ENCODE results near the gene CAPN14. TPM values are rescaled to one million over a fixed set of nuclear protein-coding genes. Genes with fewer than 3 reads are reported as not detected.

Gene CAPN14
- total RNA-seq, 1 donor = under 0.01 TPM

DNA sequence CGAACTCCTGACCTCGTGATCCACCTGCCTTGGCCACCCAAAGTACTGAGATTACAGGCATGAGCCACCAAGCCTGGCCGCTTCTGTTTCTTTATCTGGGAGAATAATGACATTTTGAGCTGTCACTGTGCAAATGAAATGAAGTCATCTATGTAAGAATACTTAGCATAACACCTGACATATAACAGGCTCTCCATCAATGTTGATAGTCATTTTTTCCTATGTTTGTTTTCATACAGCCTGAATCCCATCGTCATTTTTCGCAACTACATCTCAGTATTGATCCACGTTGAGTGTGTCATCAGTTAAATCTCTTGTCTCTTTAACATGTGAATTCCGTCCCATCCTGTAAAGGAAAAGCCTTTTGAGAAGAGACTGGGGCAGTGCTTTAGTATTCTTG lies 6.4 kb upstream of the CAPN14 start:
- TF ChIP-seq, protein P1, sequence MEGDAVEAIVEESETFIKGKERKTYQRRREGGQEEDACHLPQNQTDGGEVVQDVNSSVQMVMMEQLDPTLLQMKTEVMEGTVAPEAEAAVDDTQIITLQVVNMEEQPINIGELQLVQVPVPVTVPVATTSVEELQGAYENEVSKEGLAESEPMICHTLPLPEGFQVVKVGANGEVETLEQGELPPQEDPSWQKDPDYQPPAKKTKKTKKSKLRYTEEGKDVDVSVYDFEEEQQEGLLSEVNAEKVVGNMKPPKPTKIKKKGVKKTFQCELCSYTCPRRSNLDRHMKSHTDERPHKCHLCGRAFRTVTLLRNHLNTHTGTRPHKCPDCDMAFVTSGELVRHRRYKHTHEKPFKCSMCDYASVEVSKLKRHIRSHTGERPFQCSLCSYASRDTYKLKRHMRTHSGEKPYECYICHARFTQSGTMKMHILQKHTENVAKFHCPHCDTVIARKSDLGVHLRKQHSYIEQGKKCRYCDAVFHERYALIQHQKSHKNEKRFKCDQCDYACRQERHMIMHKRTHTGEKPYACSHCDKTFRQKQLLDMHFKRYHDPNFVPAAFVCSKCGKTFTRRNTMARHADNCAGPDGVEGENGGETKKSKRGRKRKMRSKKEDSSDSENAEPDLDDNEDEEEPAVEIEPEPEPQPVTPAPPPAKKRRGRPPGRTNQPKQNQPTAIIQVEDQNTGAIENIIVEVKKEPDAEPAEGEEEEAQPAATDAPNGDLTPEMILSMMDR (IDR thresholded peaks at IDR 0.05; ENCODE audit: insufficient read depth, low read depth, low read length) = no peak
- no peak overlapping the region for H3K4me3 ChIP-seq (ENCODE audit: low read depth, low read length)
- DNase-seq (ENCODE audit: low read depth) = no peak

DNA sequence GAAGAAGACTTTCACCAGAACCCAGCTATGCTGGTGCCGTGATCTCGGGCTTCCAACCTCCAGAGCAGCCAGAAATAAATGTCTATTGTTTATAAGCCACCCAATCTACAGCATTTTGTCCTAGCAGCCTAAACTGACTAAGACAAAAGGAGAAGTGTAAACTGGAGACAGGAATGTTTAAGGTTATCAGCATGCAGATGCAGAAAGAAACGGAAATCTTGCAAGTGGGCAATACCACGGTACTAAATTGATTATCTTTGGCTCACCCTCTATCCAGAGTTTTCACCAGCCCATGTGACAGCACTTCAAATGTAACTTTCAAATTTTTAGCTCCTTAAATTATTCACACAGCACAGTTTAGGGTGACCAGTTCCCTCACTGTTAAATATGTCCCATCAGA lies 5.7 kb upstream of the CAPN14 start:
- TF ChIP-seq, protein P1 (IDR thresholded peaks at IDR 0.05; ENCODE audit: insufficient read depth, low read depth, low read length) = no peak
- H3K4me3 ChIP-seq (ENCODE audit: low read depth, low read length) = no peak overlapping the region
- DNase-seq (ENCODE audit: low read depth) = no peak

DNA sequence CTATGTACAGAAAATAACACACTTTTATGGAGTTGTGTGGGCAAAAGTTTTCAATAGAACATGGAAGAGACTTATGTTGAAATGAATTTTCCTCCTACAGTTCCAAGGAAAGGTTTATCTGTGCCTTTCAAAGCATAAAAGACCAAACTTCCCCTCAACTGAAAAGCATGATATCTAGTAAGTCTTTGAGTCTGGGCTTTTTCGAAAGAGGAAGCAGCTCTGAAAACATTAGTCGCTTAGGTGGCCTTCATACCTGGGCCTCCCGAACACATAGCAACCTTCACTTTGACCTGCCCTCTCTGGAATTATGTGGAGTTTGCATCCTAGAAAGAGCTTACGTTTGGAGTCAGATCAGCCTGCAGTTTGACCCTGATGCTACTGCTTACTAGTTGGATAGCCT lies 4.8 kb upstream of the CAPN14 start:
- TF ChIP-seq, protein P1 (IDR thresholded peaks at IDR 0.05; ENCODE audit: insufficient read depth, low read depth, low read length) = no peak
- no peak overlapping the region for H3K4me3 ChIP-seq (ENCODE audit: low read depth, low read length)
- no peak for DNase-seq (ENCODE audit: low read depth)

DNA sequence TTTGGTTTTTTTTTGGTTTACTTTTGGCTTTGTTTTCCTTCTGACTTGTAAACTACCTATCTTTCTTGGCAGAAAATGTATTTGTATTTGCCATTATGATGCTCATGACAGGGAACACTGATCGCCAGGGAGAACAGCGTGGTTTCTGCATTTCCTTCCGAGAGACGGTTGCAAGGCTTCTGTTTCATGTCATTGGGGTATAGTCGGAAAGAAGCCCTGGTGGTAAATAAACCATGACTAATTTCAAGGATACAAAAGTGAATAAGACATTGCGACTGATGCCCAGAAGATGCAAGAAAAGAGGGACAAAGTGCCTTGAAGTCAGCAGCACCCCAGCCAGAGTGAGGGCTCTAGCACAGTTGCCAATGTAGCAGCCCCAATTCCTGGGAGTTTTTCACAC lies 4.2 kb upstream of the CAPN14 start:
- no peak overlapping the region for H3K4me3 ChIP-seq (ENCODE audit: low read depth, low read length)
- TF ChIP-seq, protein P1 (IDR thresholded peaks at IDR 0.05; ENCODE audit: insufficient read depth, low read depth, low read length) = no peak
- DNase-seq (ENCODE audit: low read depth) = no peak

DNA sequence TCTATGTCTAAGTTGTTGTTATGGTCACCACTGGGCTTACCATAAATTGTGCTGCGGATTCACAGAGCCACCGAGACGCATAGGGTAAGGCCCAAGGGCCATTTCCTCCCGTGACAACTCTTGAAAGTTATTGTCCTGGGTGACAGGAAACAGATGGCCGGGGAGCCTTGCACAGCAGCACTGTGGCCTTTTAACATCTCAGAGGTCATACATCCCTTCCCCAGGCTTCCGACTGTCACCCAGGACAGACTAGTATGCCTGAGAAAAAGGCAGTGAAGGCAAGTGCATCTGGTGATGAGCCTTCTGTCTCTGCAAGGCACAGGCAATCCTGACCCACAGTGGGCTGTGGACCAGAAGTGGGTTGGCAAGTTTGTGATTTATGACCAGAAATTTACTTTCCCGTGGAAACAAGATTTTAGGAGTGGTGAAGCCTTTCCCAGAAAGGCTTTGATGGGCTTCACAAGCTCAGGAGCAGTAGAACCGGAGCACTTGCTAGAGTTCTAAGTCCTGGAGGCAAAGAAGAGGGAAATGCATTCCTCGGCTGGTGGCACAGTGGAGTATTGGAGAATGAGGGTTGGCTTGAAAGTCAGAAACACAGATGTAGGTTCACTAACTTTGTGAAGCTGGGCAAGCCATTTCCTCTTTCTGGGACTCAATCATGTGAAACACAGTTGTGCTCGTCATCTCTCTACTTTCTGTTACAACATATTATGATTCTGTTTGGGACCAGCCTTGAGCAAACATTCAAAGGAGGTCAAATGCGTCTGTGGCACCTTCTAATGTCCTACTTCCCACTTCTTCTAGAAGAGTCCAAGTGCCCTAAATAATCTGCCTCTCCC lies 2.0 kb upstream of the CAPN14 start:
- no peak overlapping the region for H3K4me3 ChIP-seq (ENCODE audit: low read depth, low read length)
- TF ChIP-seq, protein P1 (IDR thresholded peaks at IDR 0.05; ENCODE audit: insufficient read depth, low read depth, low read length) = no peak
- DNase-seq (ENCODE audit: low read depth) = no peak

DNA sequence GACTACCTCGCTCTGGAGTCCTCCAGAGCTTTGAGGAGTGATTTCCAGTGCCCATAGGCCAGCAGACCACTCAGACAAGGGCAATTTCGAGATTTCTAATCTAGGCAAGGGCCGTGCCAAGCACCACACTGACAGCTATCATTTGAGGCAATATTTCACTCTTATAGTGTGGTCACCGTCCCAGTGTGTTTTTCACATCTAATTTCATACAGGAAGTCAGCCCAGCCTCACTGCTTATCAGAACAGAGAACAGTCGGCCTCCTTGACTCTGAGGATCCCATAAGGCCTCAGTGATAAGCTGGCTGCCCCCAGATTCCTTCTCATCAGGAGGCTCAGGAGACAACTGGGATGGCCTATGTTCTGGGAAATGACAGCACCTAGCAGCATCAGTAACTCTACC lies 581 bp downstream of the CAPN14 start:
- no peak overlapping the region for H3K4me3 ChIP-seq (ENCODE audit: low read depth, low read length)
- TF ChIP-seq, protein P1 (IDR thresholded peaks at IDR 0.05; ENCODE audit: insufficient read depth, low read depth, low read length) = no peak
- DNase-seq (ENCODE audit: low read depth) = no peak
